HG03064 (cell line): ENCODE data around the gene LYVE1.

ENCODE experiments used
- ATAC-seq: cut with Tn5 transposase; IDR thresholded peaks from one replicate; pipeline ENCODE4 v1.9.1; 2021; ENCODE audit warnings: low read depth; ENCODE audit not compliant: unreplicated experiment

Gene LYVE1

DNA sequence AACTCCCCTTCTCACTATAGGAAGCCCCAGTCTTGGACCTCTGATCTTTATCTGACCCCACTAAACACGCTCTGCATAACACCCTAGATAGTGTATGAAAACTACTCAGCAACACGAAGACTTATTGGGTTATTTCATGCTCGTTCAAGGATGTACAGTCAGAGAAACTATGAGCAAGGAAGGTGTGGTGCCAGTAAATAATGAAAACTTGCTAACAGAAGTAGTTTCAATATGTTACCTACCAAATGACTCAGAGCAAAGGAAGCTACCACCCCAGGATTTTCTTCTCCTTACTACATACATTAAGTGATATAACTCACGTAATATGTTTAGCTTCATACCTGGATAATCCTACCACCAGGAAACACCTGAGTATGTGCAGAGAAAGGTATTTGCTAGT lies 25.9 kb upstream of the LYVE1 start:
- no peak for ATAC-seq

DNA sequence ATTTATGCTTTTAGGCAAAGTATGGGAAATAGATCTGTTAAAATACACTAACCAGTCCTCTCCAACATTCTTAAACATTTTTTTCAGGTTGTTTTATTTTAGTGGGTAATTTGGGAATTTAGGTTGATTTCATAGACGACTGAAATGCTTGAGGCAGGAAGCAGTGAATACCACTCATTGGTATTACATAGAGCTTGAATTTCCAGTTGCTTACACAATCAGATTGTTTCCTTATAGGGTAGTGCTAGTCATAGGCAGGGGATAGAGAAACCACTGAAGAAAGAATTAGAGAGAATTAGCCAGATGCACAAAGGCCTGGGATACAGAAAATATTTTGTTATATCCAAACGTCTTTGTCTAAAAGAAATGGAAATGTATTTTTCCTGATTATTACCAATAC lies 23.9 kb upstream of the LYVE1 start:
- no peak for ATAC-seq

DNA sequence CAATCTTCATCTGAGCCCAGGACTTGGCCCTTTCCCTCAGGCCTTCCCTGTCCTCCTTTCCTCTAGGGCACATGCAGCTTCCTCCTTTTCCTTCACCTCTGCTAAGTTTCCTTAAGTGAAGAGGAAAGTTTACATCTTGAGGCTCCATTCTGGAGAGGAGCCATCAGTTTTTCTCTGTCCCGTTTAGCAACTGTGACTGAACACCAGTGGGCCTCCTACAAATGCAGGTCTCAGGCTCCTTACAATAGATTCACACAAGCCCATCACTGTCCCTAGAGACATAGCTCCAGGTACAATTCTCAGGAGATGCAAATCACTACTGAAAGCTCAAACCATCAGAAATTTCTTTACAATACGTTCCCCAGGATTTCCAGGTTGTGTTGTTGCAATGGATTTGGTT lies 23.3 kb upstream of the LYVE1 start:
- no peak for ATAC-seq

DNA sequence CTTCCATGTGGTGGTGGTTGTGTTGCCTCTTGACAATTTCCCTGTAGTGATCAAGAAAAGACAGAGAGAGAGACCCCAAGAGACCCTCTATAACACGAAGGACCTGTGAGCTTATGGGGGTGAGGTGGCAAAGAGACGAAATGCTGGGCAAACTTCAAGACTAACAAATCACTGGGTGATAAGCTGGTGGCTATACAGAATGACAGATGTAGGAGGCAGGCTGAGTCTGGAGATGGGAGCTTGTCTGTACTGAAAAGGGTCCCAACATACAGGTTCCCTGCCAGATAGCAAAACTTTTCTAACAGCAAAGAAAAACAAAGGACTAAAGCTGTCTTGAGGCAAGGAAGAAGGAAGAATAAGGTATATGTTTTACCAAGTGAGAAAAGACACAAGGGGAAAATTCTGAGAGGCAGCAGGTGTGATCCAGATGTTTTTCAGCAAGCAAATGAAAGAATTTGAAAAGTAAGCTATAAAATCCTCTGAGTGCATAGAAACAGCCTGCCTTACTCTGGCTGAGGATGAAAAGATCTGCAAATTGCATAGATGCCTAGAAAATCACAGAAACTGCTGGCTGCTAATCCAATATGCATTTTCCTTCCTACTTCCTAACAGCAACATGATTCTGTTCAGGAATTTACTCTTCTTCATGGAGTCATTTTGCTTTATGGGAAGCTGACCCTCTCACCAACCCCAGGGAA lies 21.9 kb upstream of the LYVE1 start:
- ATAC-seq = no peak

DNA sequence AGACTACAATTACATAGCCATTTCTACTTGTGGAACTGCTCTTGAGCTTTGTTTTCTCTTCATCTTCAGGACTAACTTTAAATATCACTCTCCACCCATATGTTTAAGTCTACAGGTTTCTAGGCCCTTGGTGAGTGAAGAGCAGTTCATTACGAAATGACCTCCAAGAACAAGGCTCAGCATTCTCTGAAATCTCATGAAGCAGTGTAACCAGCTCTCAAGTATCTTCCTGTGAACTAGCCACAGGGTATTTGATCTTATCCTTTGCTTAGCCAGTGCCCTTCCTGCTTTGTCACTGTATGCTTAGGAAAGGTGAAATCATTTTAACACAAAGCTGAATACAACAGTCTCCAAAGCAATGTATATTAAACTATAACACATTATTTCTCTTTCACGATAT lies 20.4 kb upstream of the LYVE1 start:
- no peak for ATAC-seq

DNA sequence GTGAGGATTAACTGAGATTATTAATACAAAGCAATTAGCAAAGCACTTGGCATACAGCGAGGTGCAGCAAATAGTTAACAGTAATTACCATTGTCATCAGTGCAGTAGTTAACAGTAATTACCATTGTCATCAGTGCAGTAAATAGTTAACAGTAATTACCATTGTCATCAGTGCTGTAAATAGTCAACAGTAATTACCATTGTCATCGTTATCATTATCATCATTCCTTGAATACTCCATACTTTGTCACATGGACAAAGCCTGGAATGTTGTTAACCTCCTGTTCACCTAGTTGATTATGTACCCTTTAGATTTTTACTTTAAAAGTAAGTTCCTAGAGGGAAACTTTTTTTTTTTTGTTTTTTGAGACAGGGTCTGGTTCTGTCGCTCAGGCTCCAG lies 19.5 kb upstream of the LYVE1 start:
- ATAC-seq = no peak

DNA sequence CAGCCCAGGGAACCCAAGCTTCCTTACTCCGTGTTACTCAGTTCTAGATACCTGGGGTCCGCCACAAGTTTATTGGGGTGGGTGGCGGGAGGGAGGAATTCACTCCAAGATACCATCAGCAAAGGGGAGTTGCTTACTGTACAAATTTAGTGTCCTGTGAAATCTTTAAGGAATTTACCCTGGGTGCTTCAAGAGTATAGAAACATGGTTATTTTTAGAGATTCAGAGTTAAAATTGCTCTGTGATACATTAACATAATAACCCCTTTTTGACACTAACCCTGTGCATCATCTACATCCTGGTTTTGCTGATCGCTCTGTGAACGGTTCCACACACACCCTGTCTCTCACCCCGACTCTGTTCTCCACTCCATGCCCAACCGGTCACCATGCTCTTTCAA lies 18.9 kb upstream of the LYVE1 start:
- no peak for ATAC-seq

DNA sequence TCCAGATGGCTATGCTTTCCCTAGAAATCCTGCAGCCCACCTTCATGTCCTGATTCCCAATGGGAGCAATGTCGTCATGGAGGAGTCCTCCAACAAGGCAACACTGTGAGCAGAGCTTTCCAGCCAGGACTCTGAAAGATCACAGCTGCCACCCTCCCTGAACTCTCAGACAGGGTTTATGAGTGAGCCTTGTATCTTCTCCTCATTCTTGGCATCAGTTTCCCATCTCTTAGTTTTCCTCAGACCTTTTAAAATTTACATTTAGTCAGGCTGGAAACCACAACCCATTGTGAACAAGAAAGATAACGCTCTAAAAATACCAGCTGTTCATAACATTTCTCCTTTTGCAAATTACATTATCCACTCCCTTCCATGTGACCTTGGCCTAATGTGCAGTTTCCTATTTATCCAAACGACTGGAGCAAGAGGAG lies 15.6 kb upstream of the LYVE1 start:
- ATAC-seq = no peak

DNA sequence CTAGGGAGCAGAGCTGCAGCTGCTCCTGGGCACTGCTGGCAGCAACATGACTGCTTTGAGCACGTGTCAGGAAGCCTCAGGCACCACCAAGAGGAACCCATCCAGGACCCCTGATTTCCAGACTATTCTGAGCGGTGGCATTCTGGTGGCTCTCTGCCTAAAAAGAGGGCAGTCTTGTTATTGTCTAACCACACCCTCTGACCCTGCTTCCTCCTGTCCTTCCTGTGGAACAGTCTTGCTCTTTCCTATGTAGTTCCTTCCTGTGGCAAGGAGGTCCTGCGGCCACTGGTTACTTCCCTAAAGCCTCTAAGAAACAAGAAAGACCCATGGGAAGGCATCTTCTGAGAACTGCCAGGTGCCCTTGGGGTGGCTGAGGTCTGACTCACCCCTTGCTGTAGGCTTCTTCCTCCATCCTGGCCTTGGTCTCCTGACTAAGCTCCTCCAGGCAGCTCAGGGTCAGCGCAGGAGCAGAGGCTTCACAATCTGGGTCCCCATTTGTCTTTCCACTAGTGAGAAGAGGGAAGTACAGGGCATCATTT lies 13.1 kb upstream of the LYVE1 start:
- ATAC-seq = no peak

DNA sequence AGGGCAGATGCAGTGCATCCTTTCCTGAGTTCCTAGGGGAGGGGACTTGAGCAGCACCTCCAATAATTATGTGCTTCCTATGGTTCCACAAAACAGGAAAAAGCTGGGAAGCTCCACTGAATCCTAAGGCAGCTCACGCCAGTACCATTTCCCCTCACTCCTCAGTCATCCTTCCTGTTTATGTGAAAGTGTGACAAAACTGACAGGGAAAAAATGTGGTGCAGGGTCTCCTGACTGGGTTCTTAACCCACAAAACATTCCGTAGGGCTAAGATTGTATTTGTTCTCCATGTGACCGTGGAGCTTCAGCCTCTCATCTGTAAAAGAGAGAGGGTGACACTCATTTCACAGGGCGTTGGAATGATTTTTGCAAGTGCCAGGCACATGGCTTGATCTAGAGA lies 12.2 kb upstream of the LYVE1 start:
- ATAC-seq = no peak

DNA sequence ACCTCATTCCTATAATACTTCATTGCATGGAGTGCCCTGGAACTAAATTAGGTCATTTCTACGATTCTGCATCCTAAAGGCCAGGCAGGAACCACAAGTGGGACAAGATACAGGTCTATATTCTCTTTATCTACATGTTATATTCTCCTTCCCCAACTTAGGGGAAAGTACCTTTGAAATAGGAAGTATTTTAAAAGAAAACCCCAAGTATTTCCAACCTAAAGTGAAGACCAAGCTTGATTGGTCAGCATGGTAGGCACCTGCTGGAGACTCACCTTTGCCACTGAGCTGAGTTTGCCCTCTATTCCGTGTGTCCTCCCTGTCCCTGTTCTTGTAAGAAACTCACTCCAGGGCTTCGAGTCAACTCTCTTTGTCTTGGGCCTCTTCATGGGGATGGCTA lies 11.2 kb upstream of the LYVE1 start:
- ATAC-seq = no peak

DNA sequence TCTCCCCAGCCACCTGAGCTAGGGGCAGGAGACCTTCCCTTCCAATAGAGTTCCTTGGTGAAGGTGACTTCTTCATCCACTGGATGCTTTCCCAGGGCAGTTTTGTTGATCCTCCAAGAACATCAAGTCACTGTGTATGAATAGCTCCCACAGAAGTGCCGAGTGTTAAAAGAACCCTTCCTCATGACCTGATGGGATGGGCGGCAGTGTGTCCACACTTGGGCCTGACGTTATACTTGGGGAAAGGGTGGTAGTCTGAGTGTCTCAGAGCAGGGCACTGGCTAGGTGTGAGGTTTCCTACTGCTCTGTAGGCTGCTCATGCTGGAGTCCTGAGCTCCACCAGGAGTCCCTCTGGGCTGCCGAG lies 7.6 kb upstream of the LYVE1 start:
- ATAC-seq = no peak

DNA sequence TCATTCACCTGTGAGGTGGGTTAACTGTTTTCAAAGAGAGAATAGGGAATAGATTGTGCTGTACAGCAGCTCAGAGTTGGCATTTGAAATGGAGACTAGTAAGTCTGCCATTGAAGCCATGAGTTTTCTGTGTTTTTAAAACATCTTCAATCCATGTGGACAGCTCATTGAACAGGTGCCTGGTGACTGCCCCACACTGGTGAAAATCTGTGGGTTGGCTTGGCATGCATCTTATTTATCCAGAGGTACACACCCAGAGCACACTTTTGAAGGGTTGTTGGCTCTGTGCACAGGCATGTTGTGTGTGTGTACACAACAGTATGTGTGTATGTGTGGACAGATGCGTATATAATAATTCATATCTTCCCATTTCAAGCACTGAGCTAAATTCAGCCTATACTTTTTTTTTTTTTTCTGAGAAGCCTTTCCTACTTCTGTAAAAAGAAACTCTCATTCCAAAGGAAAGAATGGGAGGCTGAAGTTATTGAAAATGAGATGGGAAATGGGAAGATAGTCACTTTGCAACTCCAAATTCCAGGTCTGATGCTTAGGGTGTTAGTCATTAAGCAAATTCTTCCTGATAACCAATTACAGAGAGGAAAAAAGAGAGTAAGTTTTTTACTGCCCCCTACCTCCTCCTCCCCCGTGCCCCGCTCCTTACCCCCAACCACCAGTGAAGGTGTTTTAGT lies 7.0 kb upstream of the LYVE1 start:
- no peak for ATAC-seq

DNA sequence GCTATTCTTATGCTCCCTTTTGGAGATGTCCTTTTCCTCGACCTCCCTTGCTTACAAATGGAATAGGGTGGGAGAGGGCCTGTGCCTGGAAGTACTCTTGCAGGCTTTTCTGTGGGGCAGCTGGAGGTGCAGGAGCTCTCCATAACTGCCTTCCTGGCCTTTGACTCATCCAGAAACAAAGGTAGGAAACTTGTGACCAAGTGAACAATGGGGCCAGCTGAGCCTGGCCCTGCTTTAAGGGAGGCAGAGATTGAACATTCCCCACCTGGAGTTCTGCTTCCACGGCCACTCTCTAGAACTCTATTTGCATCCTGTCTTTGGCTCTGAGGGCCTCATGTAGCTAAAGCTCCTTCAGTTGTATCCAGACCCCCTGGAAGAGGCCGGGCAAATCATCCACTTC lies 5.1 kb upstream of the LYVE1 start:
- ATAC-seq = no peak

DNA sequence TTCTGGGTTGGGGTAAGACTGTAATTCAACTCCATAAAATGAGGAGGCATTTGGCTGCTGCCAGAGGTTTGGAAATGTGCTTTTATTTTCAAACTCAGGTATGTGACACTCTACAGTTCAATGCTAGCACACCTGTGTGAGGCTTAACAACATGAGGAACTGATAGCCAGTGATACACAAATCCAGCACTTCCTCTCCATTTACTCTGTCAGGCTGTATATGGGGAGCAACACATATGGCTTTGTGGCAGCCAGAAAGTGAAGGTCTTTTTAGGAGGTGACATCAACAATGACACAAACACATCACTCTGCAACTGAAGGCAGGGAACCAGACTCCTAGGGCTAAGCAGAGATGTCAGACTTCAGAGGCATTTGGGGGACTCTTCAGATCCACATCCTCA lies 4.6 kb upstream of the LYVE1 start:
- no peak for ATAC-seq

DNA sequence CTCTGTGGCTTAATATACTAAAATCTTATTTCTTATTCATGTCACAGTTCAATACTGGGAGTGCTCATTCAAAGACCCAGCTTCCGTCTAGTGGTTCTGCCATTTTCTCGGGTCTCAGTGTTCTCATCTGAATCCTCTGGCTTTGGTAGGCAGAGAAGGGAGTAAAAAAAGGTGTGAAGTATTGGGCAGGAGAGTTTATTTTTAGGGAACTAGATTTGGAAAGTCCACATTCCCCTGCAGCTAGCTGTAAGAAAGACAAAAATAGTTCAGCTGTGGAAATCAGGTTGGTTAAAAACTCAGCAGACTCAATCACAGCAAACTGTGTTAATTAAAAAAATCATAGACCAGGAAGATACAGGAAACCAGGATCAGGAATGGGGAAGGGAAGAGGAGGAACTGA lies 4.1 kb upstream of the LYVE1 start:
- ATAC-seq = no peak

DNA sequence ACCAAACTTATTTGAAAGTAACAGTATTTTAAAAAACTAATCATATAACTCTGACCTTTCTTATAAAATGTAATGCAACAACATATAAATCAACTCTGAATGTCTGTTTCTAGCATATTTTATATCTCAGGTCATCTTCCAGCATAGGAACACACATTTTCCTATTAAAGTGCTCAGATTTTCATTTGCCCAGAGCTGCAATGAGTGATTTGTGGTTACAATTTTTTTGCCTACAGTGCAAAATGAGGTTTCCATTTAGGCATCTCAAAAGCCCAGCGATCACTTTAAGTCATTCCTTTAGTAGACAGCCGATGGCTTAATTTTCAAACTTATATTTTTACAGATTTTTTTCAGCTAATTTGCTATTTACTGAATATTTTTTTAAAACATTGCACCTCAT lies 1.0 kb downstream of the LYVE1 start:
- ATAC-seq = no peak

DNA sequence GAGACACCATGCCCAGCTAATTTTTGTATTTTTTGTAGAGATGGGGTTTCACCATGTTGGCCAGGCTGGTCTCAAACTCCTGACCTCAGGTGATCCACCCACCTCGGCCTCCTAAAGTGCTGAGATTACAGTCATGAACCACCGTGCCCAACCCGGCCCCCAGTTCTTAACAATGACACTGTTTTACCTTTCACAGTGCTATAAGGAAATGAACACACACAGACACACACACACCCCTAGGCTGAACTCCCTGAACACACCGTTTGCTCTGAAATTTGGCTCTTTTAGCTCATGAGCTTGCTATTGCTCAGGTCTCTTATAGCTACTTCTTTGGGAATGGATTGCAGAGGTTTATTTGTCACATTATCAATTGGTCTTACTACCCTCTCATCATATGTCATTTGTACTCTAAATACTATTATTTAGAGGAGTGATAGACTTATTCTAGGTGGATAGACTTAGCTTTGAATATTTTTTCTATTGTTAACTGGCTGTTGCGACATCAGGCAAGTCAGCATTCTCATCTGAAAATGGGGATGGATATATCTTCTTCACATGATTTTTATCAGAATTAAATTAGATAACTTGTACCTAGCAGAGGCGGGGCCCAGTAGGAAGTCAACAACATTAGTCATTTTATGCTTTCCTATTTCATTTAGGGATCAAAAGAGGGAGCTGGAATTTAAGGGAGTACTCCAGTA lies 2.1 kb downstream of the LYVE1 start:
- ATAC-seq = no peak

DNA sequence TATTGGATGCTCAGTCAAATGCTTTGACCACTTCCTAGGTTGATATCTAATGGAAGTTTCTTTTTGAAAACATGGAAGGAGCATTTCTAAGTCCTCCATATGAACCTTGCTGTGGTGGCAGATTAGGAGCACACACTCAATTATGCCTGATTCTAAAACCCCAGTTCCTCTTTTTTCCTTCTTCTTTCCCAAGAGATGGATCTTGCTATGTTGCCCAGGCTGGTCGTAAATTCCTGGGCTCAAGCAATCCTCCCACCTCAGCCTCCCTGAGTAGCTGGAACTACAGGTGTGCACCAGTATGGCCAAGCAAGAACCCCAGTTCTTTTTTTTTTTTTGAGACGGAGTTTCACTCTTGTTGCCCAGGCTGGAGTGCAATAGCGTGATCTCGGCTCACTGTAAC lies 3.0 kb downstream of the LYVE1 start:
- ATAC-seq = no peak

DNA sequence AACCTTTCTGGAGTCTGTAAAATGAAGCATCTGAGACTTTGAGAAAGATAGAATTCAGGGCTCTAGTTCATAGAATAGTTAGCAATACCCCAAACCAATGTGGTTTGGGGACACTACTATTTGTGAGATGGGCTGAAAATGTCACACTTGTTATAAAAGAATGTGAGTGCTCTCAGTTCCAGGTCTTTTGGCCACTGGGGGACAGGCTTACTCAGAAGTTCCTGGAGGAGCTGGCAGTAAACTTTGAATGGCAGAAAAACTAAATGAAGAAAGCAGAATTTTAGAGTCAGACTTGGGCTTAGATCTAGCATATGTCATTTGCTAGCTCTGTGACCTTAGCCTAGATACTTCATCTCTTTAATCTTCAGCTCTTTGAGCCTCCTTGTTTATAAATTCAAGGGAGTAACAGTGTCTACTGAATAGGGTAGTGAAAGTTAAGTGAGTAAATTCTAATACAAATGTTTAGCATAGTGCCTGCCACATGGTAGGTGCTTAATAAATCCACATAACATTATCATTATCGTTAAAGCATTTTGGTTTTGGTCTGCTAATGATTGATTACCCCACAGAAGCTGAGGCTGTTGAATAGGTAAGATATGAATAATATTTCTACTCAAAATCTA lies 3.7 kb downstream of the LYVE1 start:
- no peak for ATAC-seq

DNA sequence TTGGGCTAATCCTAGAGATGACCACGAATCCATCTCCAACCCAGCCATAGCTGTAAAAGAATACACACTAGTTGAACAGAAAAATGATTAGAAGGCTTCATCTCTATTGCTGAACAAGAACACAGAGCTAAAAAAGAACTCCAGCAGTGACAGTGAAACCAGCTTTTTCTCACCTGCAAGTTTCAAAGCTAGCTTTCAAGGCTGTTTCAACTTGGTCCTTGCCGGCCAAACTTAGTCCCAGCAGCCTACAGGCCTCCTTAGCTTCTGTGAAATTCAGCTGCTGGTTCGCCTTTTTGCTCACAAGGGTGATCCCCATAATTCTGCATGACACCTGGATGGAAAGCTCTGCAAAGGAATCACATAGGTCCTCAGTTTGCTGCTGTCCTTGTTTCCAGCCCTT lies 4.4 kb downstream of the LYVE1 start:
- no peak for ATAC-seq
